Liver (tissue), 9 donors: ENCODE data around the gene PTCH2. TPM values are rescaled to one million over a fixed set of nuclear protein-coding genes. Genes with fewer than 3 reads are reported as not detected.

Source experiments
- DNase-seq: peaks from one replicate; pipeline ENCODE4 v3.0.0-alpha.2; 2017; ENCODE audit warnings: low spot score
- H3K27ac ChIP-seq, 2 donors: one replicate each; pipeline ENCODE4 v1.7.0; 2013; ENCODE audit warnings: inconsistent platforms in 2 of 2, low read length in 2 of 2, control low read depth in 1 of 2, low read depth in 1 of 2, mild to moderate bottlenecking in 1 of 2
- H3K27me3 ChIP-seq, 4 donors: one replicate each; pipeline versions ENCODE4 v1.6.1 to v1.7.0; 2013; ENCODE audit warnings: low read length in 3 of 4, inconsistent platforms in 1 of 4, mild to moderate bottlenecking in 1 of 4, moderate library complexity in 1 of 4; ENCODE audit not compliant: control insufficient read depth in 4 of 4, insufficient read depth in 4 of 4
- H3K36me3 ChIP-seq, 4 donors: one replicate each; pipeline versions ENCODE4 v1.6.1 to v1.7.0; 2013; ENCODE audit warnings: low read length in 3 of 4, mild to moderate bottlenecking in 3 of 4, low read depth in 1 of 4, moderate library complexity in 1 of 4; ENCODE audit not compliant: control insufficient read depth in 4 of 4, insufficient read depth in 3 of 4
- H3K4me1 ChIP-seq, 4 donors: one replicate each; pipeline versions ENCODE4 v1.6.1 to v1.7.0; 2013; ENCODE audit warnings: low read length in 3 of 4, mild to moderate bottlenecking in 3 of 4, moderate library complexity in 1 of 4; ENCODE audit not compliant: control insufficient read depth in 4 of 4, insufficient read depth in 4 of 4
- H3K4me3 ChIP-seq, 3 donors: one replicate each; pipeline versions ENCODE4 v1.6.1 to v1.7.0; 2013; ENCODE audit warnings: low read length in 3 of 3, control low read depth in 1 of 3, low read depth in 1 of 3, mild to moderate bottlenecking in 1 of 3
- H3K9ac ChIP-seq, 2 donors: one replicate each; pipeline ENCODE4 v1.7.0; 2013; ENCODE audit warnings: low read length in 2 of 2, mild to moderate bottlenecking in 2 of 2, moderate library complexity in 2 of 2, control low read depth in 1 of 2, low read depth in 1 of 2
- H3K9me3 ChIP-seq, 4 donors: one replicate each; pipeline versions ENCODE4 v1.6.1 to v1.7.0; 2013; ENCODE audit warnings: low read length in 3 of 4; ENCODE audit not compliant: control insufficient read depth in 4 of 4
- EGR1 ChIP-seq, 2 donors: IDR thresholded peaks; 2 replicates each; pipeline ENCODE4 v1.6.1; 2016 to 2018; ENCODE audit warnings: antibody characterized with exemption in 2 of 2, low read depth in 2 of 2
- FOXA1 ChIP-seq: IDR thresholded peaks from 2 replicates; pipeline ENCODE4 v1.6.1; 2016; ENCODE audit warnings: antibody characterized with exemption
- GABPA ChIP-seq, 2 donors: IDR thresholded peaks in 1 of 2; conservative IDR thresholded peaks in 1 of 2; 2 replicates each; pipeline ENCODE4 v1.6.1; 2016; ENCODE audit warnings: antibody characterized with exemption in 2 of 2, mild to moderate bottlenecking in 1 of 2, moderate library complexity in 1 of 2
- HNF4G ChIP-seq: IDR thresholded peaks from 2 replicates; pipeline ENCODE4 v1.6.1; 2016; ENCODE audit warnings: antibody characterized with exemption
- NR2F2 ChIP-seq: IDR thresholded peaks from 2 replicates; pipeline ENCODE4 v1.6.1; 2016; ENCODE audit warnings: antibody characterized with exemption
- RAD21 ChIP-seq, 2 donors: IDR thresholded peaks; 2 replicates each; pipeline ENCODE4 v1.6.1; 2016; ENCODE audit warnings: antibody characterized with exemption in 2 of 2, mild to moderate bottlenecking in 2 of 2
- TAF1 ChIP-seq: conservative IDR thresholded peaks from 2 replicates; pipeline ENCODE4 v1.6.1; 2016; ENCODE audit warnings: antibody characterized with exemption, mild to moderate bottlenecking
- YY1 ChIP-seq: IDR thresholded peaks from 2 replicates; pipeline ENCODE4 v1.6.1; 2016; ENCODE audit warnings: antibody characterized with exemption, mild to moderate bottlenecking
- WGBS: extraction: QIAGEN DNeasy Blood & Tissue Kit; methylation state at CpG from one replicate; pipeline ENCODE4 v1.1.7; 2013; 5-methylcytosine and 5-hydroxymethylcytosine counted together
- polyA plus RNA-seq, 2 donors: library from polyadenylated mRNA; stranded (reverse) in 1 of 2; unstranded in 1 of 2; fragments of 200-250 nt in 1 of 2; fragments of >200 nt in 1 of 2; fragmentation: Nextera tagmentation in 1 of 2; extraction: Ambion mirVana in 1 of 2; gene quantifications; one replicate each; pipeline versions ENCODE4 v1.2.1 to v1.2.3, GENCODE V29; 2013 to 2015
- total RNA-seq, 2 donors: library from RNA; depleted of rRNA; stranded (reverse); fragments of >200 nt; gene quantifications; one replicate each; pipeline ENCODE4 v1.2.3, GENCODE V29; 2014
- TF ChIP-seq, protein P1 (sequence below): IDR thresholded peaks from 2 replicates; pipeline ENCODE4 v1.6.1; 2016; ENCODE audit warnings: antibody characterized with exemption
- TF ChIP-seq, protein P2 (sequence below): IDR thresholded peaks from 2 replicates; pipeline ENCODE4 v1.6.1; 2016; ENCODE audit warnings: antibody characterized with exemption, mild to moderate bottlenecking
- TF ChIP-seq, protein P3 (sequence below): IDR thresholded peaks from 2 replicates; pipeline ENCODE4 v1.6.1; 2016; ENCODE audit warnings: antibody characterized with exemption
- TF ChIP-seq, protein P4 (sequence below): fragments of 150-350 bp; IDR thresholded peaks from 2 replicates; pipeline ENCODE4 v1.5.1; 2017; ENCODE audit warnings: improper control_type of control experiment, low read depth, low read length; ENCODE audit not compliant: missing input control
- donor health status: healthy.
- donor health status: healthy.
- donor health status: healthy.
- donor health status: healthy.
- donor health status: healthy.

Gene PTCH2
- total and polyA plus RNA-seq, 4 donors = 0.14 to 0.24 (median 0.16) TPM

DNA sequence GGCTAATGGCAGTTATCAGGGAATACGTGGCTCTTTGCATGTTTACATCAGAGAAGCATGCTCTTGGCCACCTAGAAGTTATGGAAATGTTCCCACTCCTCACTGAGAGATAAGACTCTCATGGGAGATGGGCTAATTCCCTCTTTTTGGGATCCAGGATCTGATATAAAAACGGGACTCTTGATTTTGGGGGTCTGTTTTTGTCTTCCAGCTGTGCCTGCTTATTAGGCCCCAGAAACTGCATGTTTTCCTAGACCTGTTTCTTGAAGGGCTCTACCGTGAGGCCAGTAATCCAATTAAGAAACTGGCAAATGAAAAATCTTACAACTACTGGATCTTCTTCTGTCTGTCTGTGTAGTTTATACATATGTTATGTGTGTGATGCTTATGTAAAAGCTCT is 47.0 kb upstream of the PTCH2 start:
- TF ChIP-seq, protein P1, sequence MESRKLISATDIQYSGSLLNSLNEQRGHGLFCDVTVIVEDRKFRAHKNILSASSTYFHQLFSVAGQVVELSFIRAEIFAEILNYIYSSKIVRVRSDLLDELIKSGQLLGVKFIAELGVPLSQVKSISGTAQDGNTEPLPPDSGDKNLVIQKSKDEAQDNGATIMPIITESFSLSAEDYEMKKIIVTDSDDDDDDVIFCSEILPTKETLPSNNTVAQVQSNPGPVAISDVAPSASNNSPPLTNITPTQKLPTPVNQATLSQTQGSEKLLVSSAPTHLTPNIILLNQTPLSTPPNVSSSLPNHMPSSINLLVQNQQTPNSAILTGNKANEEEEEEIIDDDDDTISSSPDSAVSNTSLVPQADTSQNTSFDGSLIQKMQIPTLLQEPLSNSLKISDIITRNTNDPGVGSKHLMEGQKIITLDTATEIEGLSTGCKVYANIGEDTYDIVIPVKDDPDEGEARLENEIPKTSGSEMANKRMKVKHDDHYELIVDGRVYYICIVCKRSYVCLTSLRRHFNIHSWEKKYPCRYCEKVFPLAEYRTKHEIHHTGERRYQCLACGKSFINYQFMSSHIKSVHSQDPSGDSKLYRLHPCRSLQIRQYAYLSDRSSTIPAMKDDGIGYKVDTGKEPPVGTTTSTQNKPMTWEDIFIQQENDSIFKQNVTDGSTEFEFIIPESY = no peak
- TF ChIP-seq, protein P2, sequence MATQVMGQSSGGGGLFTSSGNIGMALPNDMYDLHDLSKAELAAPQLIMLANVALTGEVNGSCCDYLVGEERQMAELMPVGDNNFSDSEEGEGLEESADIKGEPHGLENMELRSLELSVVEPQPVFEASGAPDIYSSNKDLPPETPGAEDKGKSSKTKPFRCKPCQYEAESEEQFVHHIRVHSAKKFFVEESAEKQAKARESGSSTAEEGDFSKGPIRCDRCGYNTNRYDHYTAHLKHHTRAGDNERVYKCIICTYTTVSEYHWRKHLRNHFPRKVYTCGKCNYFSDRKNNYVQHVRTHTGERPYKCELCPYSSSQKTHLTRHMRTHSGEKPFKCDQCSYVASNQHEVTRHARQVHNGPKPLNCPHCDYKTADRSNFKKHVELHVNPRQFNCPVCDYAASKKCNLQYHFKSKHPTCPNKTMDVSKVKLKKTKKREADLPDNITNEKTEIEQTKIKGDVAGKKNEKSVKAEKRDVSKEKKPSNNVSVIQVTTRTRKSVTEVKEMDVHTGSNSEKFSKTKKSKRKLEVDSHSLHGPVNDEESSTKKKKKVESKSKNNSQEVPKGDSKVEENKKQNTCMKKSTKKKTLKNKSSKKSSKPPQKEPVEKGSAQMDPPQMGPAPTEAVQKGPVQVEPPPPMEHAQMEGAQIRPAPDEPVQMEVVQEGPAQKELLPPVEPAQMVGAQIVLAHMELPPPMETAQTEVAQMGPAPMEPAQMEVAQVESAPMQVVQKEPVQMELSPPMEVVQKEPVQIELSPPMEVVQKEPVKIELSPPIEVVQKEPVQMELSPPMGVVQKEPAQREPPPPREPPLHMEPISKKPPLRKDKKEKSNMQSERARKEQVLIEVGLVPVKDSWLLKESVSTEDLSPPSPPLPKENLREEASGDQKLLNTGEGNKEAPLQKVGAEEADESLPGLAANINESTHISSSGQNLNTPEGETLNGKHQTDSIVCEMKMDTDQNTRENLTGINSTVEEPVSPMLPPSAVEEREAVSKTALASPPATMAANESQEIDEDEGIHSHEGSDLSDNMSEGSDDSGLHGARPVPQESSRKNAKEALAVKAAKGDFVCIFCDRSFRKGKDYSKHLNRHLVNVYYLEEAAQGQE = no peak
- TF ChIP-seq, protein P3, sequence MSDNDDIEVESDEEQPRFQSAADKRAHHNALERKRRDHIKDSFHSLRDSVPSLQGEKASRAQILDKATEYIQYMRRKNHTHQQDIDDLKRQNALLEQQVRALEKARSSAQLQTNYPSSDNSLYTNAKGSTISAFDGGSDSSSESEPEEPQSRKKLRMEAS = no peak
- TF ChIP-seq GABPA (IDR thresholded peaks at IDR 0.05 in 1 of 2, conservative IDR thresholded peaks at IDR 0.05 in 1 of 2) = no peak
- no peak for TF ChIP-seq RAD21 (IDR thresholded peaks at IDR 0.05)
- TF ChIP-seq HNF4G = no peak
- TF ChIP-seq YY1 = no peak
- TF ChIP-seq EGR1 (IDR thresholded peaks at IDR 0.05; ENCODE audit: low read depth in 2 of 2) = no peak
- TF ChIP-seq NR2F2 = no peak
- TF ChIP-seq, protein P4, sequence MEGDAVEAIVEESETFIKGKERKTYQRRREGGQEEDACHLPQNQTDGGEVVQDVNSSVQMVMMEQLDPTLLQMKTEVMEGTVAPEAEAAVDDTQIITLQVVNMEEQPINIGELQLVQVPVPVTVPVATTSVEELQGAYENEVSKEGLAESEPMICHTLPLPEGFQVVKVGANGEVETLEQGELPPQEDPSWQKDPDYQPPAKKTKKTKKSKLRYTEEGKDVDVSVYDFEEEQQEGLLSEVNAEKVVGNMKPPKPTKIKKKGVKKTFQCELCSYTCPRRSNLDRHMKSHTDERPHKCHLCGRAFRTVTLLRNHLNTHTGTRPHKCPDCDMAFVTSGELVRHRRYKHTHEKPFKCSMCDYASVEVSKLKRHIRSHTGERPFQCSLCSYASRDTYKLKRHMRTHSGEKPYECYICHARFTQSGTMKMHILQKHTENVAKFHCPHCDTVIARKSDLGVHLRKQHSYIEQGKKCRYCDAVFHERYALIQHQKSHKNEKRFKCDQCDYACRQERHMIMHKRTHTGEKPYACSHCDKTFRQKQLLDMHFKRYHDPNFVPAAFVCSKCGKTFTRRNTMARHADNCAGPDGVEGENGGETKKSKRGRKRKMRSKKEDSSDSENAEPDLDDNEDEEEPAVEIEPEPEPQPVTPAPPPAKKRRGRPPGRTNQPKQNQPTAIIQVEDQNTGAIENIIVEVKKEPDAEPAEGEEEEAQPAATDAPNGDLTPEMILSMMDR = no peak
- TF ChIP-seq TAF1 = no peak
- no peak for TF ChIP-seq FOXA1
- peaks cover 0 to 14% (median 0%) of the 10 kb centered on the region in 4 donors for H3K36me3 ChIP-seq
- 94% methylated on average over 3 of the region's 3 CpGs for WGBS

DNA sequence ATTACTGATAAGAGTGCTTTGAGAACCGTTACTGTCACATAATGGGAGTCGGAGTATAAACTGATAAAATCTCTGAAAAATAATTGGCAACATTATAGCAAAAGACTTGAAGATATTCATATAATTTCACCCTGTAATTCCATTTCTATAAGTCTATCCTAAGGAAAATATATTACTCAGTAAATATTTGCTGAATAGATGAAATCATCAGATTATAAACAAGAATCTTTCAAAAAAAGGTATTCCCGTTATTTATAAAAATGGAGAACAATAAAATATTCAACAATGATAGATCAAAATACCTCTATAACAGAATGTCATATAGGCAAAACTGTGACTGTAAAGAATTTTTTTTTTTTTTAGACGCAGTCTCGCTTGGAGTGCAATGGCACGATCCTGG is 42.4 kb upstream of the PTCH2 start:
- Histone ChIP-seq H3K9me3 (no peaks in the 10 kb centered on the region), H3K4me3 (no peak overlapping the region), H3K9ac (no peak overlapping the region), H3K27me3 (no peaks in the 10 kb centered on the region), H3K36me3 (peaks cover 0 to 14% (median 6%) of the 10 kb centered on the region in 4 donors), H3K27ac (no peak overlapping the region), H3K4me1 (no peaks in the 10 kb centered on the region)
- 88% methylated on average over 6 of the region's 6 CpGs for WGBS
- TF ChIP-seq, protein P4 = no peak
- TF ChIP-seq HNF4G = no peak
- TF ChIP-seq, protein P1 = no peak
- no peak for DNase-seq

More for the DNA sequence above, 47.0 kb upstream of the PTCH2 start:
- DNase-seq = no peak
- no peak overlapping the region for H3K9ac ChIP-seq
- no peaks in the 10 kb centered on the region for H3K9me3 ChIP-seq
- no peak overlapping the region for H3K27ac ChIP-seq
- no peaks in the 10 kb centered on the region for H3K4me1 ChIP-seq
- H3K27me3 ChIP-seq = no peaks in the 10 kb centered on the region
- no peak overlapping the region for H3K4me3 ChIP-seq
